HG02852 (cell line): Measurements from ENCODE around the gene NCOA1.

Experiments used
- ATAC-seq: cut with Tn5 transposase; IDR thresholded peaks from one replicate; pipeline ENCODE4 v1.9.1; 2021; ENCODE audit warnings: mild to moderate bottlenecking, moderate library complexity; ENCODE audit not compliant: unreplicated experiment

NCOA1 gene

DNA sequence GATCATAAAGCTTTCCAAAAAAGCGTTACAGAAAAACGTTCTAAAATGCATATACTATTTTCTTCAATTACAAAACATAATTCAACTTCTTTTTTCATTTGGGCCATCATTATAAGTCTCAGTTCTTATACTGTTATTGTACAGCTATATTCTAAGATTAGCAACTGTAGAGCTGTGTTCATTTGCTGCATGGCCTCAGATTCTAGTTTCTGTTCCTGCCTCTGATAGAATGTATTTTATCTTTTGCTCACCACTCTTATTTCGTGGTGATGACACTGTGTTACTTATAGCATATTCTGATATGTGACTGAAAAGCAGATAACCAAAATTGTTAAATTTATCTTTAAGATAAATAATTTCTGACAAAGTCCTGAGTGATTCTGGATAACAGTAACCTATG is 234.9 kb downstream of the NCOA1 start:
- no peak for ATAC-seq

DNA sequence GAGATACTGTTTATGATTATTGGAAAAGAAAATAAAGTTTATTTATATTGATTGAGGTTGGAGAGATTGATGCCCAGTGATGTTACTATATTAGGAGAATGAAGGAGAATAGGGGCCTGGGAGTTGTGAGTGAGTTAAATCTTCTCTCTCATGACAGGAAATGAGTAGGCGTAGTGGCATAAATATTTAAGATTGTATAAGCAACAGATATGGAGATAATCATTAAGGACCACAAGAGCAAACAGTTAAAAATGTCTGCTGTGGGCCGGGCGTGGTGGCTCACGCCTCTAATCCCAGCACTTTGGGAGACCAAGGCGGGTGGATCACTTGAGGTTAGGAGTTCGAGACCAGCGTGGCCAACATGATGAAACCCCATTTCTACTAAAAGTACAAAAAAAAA is 239.4 kb downstream of the NCOA1 start:
- ATAC-seq: no peak

DNA sequence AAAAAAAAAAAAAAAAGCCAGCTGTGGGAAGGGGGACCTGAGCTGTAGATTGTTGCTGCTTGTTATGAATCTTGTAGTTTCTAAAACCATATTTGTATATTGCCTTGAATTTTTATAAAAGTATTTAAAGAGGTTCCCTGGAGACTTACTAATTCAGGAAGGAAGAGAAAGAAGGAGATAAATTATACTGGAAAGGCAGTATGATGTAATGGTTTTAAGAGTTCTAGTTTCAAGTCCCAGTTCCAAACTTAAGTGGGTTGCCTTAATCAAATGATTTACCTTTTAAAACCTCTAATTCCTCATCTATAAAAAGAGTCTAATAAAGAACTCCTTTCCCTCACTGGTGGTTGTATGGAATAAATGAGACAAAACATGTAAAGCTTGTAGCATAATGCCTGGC is 240.0 kb downstream of the NCOA1 start:
- no peak for ATAC-seq

DNA sequence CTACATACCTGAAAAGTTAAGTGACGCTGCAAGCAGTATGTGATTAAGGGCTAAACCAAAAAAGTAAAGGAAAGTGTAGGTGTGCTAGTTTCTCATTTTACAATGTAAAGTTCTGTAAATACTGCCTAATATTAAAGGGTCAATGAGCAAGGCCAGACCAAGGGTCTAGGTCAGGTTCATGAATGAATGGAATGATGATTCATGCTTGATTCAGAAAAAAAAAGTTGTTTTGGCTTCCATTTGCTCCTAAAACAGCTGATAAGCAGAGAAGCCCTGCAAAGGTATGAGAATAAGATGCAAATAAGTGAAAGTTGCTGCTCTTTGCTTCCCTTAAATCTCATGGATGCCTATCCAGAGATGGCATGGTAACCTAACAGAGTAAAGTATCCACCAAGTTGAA is 240.9 kb downstream of the NCOA1 start:
- no peak for ATAC-seq

DNA sequence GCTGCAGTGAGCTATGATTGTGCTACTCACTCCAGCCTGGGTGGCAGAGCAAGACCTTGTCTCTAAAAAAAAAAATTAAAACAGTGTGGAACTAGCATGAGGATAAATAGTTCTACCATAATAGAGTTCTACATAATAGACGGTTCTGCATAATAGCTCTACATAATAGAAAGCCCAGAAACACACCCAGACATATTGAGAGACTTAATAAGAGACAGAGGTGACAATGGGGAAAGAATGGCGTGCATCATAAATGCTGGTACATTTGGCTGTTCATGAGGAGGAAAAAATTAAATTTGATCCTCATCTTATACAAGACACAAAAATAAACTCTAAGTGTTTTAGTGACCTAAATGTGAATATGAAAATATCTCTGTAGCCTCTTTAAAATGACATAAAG is 243.7 kb downstream of the NCOA1 start:
- no peak for ATAC-seq

DNA sequence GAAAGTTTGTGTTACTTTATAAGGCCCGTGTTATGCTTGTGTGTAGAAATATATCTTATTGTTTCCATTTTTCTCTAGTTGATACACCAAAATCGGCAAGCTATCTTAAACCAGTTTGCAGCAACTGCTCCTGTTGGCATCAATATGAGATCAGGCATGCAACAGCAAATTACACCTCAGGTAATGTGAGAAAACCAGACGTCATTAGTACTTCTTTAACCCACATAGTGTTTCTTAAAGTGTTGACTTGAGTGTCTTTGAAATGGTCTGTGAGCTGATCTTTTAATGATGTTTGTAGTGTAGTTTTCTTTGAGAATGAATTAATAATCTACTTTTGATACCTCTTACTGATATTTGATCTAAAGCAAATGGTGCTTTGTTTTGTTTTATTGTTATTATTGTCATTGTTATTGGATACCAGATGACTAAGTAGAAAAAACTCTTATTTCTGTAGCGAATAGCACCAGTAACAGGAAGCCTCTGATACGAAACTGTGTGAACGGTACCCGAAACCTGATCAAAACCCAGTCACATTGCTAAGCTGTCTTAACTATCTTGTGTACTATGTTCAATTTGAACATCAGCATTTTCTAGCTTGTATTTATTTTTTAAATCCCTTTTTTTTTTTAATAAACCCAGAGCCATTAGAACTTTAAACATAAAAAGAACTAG is 248.4 kb downstream of the NCOA1 start:
- ATAC-seq: no peak

DNA sequence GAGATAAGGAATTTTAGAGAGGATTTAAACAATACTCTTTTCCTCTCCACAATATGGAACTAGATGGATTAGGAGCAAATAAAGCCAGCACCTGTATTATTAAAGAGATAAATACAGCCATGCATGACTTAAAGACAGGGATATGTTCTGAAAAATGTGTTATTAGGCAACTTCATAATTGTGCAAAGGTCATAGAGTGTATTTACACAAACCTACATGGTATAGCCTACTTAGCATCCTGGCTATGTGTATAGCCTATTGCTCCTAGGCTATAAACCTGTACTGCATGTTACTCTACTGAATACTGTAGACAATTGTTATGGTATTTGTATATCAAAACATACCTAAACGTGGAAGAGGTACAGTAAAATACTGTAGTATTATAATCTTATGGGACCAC is 249.1 kb downstream of the NCOA1 start:
- ATAC-seq: no peak

DNA sequence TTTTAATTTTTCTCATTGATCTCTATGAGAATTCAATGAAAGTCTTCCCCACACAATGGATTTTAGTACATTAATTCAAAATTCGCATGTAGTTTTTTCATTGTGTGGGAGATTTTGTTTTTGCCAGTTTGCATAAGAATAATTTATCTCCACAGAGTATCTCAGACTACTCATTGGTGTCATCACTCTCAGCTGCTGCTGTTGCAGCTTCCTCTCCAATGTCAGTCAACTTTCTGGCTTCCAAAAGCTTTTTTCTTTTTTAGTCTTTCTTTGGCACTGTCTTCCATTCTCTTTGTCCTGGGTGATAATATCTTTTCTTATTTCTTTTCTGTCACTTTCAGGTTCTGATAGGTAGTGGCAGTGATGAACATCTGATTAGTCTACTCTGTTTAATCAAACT is 251.7 kb downstream of the NCOA1 start:
- ATAC-seq: no peak

DNA sequence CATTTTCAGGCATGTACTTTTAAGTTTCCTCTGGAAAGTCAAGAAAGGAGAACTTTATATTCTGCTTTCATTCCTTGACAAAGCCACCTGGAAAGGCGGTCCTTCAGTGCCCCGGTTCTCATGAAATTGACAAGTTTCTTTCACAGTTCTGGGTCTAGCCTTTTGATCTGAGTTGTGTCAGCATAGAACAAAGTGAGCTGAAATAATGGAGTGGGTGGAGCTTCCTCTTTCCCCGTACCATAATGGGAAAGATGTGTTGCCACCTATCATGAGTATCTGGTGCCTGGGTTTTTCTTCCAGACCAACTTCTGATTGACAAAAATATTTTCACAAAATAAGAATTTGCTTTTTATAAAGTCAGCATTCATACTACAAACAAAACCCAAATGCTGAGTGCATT is 252.9 kb downstream of the NCOA1 start:
- no peak for ATAC-seq

DNA sequence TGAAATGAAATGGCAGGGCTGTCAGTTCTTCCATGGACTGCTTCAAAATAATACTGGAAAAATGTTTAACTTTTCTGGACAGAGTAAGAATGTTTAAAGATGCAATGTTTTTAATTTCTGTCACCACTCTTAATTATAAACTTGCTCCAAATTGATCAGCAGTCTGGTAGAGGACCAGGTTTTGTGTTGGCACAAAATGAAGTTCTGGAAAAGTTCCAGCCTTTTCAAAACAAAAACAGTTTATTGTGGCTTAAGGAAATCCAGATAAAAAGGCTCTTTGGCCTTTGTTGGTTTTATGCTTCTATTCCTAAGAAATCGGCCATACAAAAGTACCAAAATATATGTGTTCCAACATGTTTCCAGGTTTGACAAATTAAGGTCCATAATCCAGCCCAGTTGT is 253.3 kb downstream of the NCOA1 start:
- ATAC-seq: no peak

DNA sequence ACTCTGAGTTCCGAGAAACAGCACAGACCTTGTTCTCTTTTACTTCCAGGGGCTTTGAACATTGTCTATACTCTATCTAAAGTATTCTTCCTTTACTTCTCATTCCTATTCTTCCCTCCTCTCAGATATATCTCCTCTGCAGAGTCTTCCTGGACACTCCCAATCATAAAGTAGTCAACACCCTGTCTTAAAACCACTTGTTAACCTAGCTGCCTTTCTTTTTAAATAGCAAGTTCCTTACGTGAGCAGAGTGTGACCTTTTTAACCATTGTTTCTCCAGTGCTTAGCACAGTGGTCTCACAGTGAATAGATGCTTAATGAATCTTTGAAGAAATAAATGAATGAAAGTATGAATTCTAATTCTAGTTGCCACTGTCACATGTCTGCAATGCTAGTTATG is 254.8 kb downstream of the NCOA1 start:
- no peak for ATAC-seq

DNA sequence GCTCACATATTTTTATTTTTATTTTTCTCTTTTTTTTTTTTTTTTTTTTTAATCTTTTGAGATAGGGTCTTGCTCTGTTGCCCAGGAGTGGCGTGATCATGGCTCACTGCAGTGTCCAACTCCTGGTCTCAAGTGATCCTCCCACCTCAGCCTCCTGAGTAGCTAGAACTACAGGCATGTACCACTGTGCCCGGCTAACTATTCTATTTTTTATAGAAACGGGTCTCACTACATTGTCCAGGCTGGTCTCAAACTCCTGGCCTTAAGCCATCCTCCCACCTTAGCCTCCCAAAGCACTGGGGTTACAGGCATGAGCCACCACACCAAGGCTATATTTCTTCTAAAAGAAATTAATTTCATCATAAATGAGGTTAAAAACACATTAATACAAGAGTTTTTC is 256.2 kb downstream of the NCOA1 start:
- no peak for ATAC-seq

DNA sequence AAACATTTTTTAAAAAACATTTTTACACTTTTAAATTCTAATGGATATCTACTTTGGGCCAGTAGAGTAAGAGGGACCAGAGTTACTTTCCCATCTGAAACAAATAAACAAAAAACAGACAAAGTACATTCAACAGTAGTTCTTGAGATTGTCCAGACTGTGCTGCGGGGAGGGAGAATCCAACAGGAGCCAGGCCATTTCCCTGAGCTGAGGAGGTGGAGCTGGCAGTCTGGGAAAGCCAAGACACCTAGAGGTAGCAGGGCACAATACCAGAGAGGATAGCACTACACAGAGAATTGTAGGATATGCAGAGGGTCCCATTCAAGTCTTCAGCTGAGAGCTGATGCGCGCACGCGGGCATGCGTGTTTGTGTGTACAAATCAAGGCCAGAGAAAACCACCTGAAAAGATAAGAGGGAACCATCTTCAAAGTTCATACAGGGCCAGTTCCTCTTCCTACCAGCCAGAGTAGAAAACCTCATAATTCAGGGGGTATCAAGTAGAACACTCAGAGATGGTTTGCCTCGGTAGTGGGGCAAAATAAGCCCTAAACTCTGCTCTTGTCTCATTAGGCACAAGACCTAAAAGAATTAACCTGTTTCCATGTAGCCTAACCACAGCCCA is 258.1 kb downstream of the NCOA1 start:
- no peak for ATAC-seq

DNA sequence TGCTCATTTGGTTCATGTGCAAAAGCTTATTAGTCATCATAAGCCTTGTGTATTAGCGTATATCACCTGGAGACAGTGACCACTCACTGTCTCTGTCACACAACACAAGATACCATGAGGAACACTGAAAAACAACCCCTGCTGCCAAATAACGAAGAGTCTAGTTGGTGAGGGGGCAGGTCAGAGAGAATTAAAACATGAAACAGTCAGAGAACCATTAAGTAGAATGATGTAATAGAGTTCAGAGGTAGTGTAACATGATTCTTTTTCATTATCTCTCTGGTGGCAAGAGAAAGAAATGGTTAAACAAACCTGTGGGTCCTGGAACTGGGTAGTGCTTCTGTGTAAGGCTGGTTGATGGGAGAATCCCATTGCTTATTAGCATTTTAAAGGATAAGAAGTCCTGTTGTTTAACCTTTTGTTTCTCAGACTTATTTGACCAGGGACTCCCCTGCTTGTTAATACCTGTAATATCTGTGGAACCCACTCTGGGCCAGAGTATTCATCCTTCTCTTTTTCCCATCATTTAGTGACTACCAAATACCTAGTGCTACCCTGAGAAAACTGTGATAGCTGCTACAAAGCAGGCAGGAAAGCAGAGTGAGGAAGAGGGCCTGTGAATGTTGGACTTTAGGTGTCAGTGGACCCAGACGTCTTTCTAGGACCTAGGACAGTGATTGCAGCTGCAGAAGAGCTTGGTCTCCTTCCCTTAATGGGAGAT is 264.1 kb downstream of the NCOA1 start:
- no peak for ATAC-seq

DNA sequence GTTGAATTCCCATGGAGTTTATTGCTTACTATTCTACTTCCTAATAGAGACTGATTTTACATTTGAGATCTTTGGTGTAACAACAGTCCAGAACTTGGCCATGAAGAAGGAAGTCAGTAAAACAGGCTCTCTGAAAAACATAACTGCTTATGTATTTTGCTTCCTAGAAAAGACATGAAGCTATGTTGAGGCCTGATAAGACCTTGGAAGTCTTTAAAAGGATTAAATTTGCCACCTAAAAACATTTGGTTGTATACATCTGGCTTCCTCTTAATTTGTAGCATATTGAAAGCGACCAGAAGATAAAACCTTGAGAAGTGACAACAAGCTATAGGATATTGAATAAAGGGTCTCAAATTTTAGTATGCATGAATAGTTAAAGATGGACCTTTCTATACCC is 265.7 kb downstream of the NCOA1 start:
- ATAC-seq: no peak

DNA sequence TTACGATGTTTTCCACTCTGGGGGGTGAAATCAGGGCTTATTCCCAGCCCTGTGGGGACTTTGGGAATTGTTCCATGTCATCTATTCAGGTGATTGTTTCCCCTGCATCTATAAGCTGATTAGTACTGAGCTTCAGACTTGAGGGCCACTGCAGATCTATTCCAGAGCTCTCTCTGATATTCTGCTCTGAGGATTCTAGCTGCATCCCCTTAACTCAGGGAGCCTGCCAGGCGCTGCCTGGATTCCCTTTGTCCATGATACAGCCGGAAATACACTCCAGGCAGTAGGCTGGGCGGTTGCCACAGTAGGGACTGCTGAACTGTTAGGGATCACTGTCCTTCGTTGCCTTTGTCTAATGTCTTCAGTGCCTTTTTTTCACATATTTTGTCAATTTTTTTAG is 270.8 kb downstream of the NCOA1 start:
- ATAC-seq: no peak

DNA sequence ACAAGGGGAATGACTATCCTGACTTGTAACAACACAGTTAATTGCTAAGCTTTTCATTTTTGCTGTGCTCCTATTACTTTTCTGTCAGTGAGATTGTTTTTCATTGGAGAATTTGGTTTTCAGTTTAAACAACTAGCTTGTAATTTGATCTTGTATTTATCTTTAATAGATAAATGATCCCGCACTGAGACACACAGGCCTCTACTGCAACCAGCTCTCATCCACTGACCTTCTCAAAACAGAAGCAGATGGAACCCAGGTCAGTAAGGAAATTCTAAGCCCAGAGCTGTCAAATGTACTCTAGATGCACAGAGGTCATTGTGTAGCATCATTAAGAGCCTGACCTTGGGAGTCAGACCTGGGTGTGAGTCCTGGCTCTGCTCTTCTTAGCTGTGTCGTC is 271.5 kb downstream of the NCOA1 start:
- no peak for ATAC-seq

DNA sequence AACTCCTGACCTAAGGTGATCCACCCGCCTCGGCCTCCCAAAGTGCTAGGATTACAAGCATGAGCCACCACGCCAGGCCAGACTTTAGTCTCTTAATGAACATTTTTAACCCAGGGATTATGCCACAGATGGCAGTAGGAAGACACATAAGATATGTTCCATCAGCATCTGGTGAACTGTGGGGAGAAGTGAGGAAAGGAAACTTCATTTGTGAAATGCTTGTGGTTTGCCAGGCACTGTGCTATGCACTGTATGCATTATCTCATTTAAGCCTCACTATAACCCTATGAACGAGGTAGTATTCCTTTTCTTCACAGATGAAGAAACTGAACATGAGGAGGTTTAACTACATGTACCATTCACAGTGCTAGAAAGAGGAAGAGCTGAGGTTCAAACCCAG is 272.8 kb downstream of the NCOA1 start:
- no peak for ATAC-seq

DNA sequence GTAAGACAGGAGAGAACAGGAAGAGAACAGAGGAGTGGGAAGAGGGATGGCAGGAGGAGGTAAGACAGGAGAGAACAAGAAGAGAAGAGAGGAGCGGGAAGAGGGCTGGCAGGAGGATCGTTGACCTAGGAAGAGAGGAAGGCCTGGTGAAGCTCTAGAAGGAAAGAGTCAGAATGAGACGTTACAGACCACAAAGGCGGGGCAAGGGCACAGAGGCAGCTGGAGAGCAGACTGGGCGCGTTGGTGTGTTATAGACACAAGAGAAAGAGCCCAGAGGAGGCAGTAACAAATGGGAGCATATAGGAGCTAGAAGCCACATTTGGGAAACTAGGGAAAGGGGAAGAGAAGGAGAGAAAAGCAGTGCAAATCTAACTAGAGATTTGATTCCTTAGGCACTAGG is 275.6 kb downstream of the NCOA1 start:
- no peak for ATAC-seq

DNA sequence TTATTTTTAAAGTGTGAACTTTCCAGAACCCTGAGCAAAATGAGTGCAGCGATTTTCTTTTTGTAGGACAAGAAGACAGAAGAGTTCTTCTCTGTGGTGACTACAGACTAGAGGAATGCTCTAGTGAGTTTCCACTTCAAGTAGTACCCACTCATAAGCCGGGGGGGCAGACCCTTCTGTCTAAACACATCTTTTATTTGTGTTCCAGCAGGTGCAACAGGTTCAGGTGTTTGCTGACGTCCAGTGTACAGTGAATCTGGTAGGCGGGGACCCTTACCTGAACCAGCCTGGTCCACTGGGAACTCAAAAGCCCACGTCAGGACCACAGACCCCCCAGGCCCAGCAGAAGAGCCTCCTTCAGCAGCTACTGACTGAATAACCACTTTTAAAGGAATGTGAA is 277.0 kb downstream of the NCOA1 start:
- ATAC-seq: no peak

DNA sequence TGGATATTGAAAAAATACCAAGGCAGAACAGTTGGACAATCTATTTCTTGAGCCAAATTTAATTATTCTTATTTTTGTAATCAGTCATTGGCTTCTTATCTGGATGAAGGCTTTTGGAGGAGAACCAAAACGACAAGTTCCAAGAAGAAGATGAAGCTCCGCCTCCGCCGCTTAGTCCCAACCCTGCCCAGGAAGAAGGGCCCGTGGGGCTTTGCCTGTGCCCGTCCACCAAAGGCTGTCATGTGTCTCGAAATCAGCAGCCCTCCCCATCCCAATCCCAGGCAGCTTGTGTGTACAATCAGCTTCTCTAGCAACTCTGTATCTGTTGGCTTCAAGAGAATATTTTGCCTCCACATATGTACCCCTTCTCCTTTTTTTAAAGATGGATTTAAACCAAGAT is 277.5 kb downstream of the NCOA1 start:
- ATAC-seq: no peak

DNA sequence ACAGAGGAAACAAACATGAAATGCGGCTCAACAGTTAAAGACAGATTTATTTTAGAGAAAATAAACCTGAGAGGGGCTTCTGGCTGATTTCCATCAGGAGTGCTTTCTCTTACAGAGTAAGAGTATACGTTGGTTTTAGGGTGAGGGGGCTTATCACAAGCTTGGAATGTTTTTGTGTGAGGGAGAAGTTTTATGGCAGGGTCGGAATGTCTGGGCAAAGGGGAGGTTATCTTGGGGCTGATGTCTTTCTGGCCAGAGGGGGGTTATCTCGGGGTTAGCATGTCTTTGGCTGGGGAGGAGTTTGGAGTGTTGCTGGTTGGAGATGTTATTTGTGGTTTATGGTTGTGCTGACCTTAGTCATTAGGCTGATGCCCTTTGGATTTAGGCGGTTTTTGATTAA is 280.0 kb downstream of the NCOA1 start:
- no peak for ATAC-seq
